ENCODE data around the gene ZNF839. TPM values are rescaled to one million over a fixed set of nuclear protein-coding genes. Genes with fewer than 3 reads are reported as not detected.
A peak's percentile ranks its signal among the peaks of the same experiment; 100 is the strongest.
"Not testable (repeated sequence)": the region's sequence is repeated elsewhere in the genome, so short reads cannot be mapped to it uniquely, and the experiment has no call there.

The ZNF839 gene
- total RNA-seq, 2 donors from 2014 or later, result 17.1 to 19.5 TPM

- no peaks in the 10 kb centered on the region for H3K9me3 ChIP-seq (ENCODE audit: control insufficient read depth, low read length, poor library complexity, severe bottlenecking)
- peaks cover 3% of the 10 kb centered on the region for H3K36me3 Mint-ChIP-seq (ENCODE audit: low read depth)
- ATAC-seq (no peak), DNase-seq (no peak)
- H3K4me1 Mint-ChIP-seq, result peaks cover 42% of the 10 kb centered on the region
- peak overlapping the region; percentile 95 for H3K27ac Mint-ChIP-seq
- H3K27me3 Mint-ChIP-seq, result no peaks in the 10 kb centered on the region
- peak overlapping the region; percentile 89 for H3K4me3 Mint-ChIP-seq
Measured at GRCh38 chr14:102317564-102318248, 1.8 kb upstream of the ZNF839 start.

- Mint-ChIP-seq H3K27ac (peak overlapping the region; percentile 95), H3K36me3 (ENCODE audit: low read depth) (peaks cover 3% of the 10 kb centered on the region), H3K27me3 (no peaks in the 10 kb centered on the region), H3K4me3 (peak overlapping the region; percentile 89), H3K4me1 (peaks cover 42% of the 10 kb centered on the region)
- H3K9me3 ChIP-seq (ENCODE audit: control insufficient read depth, low read length, poor library complexity, severe bottlenecking), result no peaks in the 10 kb centered on the region
- DNase-seq (no peak), ATAC-seq (no peak)
Measured at GRCh38 chr14:102318781-102319276, 717 bp upstream of the ZNF839 start.

- Mint-ChIP-seq H3K4me3 (peak overlapping the region; percentile 88), H3K4me1 (peaks cover 32% of the 10 kb centered on the region), H3K36me3 (ENCODE audit: low read depth) (peaks cover 3% of the 10 kb centered on the region), H3K27ac (peak overlapping the region; percentile 95), H3K27me3 (no peaks in the 10 kb centered on the region)
- DNase-seq (peak; percentile 15 to 23 (median 20)), ATAC-seq (peak; percentile 36)
- no peaks in the 10 kb centered on the region for H3K9me3 ChIP-seq (ENCODE audit: control insufficient read depth, low read length, poor library complexity, severe bottlenecking)
Measured at GRCh38 chr14:102320033-102320660, 601 bp downstream of the ZNF839 start.

DNA sequence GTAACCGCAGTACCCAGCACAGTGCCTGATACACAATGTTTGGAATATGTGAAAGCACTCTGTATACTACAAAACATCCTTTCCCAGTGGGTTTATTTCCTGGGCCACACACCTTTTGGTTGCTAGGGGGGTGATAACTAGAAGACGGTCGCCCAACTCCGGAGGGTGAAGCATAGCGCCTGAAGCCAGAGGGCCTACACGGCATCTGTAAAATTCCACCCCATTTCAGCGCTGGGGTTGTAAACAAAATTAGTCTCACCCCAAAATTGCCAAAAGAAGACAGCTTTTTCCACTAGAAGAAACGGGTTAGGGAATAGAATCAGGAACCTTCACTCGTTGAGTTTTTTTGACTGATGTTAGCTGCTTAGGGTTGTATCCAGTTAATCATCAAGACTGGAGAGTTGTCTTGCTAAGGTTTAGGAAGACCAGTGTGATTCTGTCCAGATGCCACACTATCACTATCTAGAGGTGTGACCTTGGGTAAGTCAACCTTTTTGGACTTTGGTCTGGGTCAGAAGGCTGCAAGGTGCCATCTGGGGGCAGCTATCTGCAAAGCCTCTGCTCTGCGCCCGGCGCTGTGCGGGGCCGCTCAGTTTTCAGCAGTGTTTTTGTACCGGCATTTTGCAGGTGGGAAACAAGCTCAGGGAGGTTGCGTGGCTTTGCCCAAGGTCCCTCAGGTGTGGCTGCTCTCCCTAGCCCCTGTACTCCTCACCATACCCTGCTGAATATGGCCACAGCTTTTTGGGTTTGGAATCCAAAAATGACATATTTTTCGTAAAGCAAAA lies 1.3 kb downstream of the ZNF839 start:
- ATAC-seq, result no peak
- Mint-ChIP-seq H3K36me3 (ENCODE audit: low read depth) (peaks cover 3% of the 10 kb centered on the region), H3K27me3 (no peaks in the 10 kb centered on the region), H3K4me3 (peak overlapping the region; percentile 88), H3K27ac (peak overlapping the region; percentile 95), H3K4me1 (peaks cover 32% of the 10 kb centered on the region)
- no peak for DNase-seq
- no peaks in the 10 kb centered on the region for H3K9me3 ChIP-seq (ENCODE audit: control insufficient read depth, low read length, poor library complexity, severe bottlenecking)

DNA sequence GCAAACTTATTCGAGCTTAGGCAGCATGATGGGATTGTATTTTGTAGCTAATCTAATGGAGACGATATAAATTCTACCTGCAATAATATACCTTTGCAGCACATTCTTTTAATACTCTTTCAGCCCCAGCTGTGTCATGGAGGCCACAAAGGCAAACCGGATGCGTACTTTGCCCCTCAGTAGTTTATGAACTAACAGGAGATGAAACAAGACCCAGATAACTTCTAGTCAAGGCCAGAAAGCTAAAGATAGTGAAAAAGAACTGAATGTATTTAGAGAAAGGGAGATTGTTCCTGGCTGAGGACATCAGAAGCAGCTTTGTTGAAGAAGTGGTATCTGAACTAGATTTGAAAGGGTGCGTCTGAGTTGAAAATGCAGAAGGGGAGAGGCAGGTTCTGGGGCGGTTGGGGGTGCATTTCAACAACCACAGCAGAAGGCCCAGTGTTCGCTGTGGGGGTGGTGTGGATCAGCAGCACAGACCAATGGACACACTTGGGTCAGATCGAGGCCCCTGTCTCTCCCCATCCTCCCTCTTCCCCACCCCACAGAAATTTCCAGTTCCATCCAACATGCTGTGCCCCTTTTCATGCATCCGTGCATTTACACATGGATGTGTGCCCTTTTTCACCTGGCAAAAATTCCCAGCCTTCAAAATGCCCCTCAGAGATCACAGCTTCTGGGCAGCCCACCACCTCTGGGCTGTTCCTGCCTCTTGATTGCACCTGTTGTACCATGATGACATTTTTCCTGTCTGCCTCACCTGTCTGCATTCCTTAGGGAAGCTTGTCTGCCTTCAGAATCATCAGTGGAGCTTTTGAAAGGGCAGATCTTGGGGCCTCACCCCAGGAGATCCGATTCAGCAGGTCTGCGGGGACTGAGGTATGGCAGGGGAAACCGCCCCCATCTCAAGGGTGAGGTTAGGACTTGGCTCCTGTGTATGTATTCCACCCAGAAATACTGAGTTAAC lies 2.2 kb downstream of the ZNF839 start:
- no peak for DNase-seq

GRCh38 chr14:102323102-102323501 lies 3.6 kb downstream of the ZNF839 start:
- ATAC-seq (no peak), DNase-seq (no peak)
- H3K4me3 Mint-ChIP-seq, result no peak overlapping the region
- no peaks in the 10 kb centered on the region for H3K27me3 Mint-ChIP-seq
- H3K36me3 Mint-ChIP-seq (ENCODE audit: low read depth), result peaks cover 3% of the 10 kb centered on the region
- no peaks in the 10 kb centered on the region for H3K9me3 ChIP-seq (ENCODE audit: control insufficient read depth, low read length, poor library complexity, severe bottlenecking)
- H3K27ac Mint-ChIP-seq, result peak overlapping the region; percentile 32
- peaks cover 22% of the 10 kb centered on the region for H3K4me1 Mint-ChIP-seq

More for the DNA sequence above, 2.2 kb downstream of the ZNF839 start:
- no peaks in the 10 kb centered on the region for H3K27me3 Mint-ChIP-seq
- no peak overlapping the region for H3K4me3 Mint-ChIP-seq
- H3K4me1 Mint-ChIP-seq, result peaks cover 31% of the 10 kb centered on the region
- H3K36me3 Mint-ChIP-seq (ENCODE audit: low read depth), result peaks cover 3% of the 10 kb centered on the region
- ATAC-seq, result no peak
- peak overlapping the region; percentile 29 for H3K27ac Mint-ChIP-seq
- no peaks in the 10 kb centered on the region for H3K9me3 ChIP-seq (ENCODE audit: control insufficient read depth, low read length, poor library complexity, severe bottlenecking)

- H3K27ac Mint-ChIP-seq, result no peak overlapping the region
- peaks cover 8% of the 10 kb centered on the region for H3K4me1 Mint-ChIP-seq
- DNase-seq, result no peak
- no peak overlapping the region for H3K4me3 Mint-ChIP-seq
- no peaks in the 10 kb centered on the region for H3K36me3 Mint-ChIP-seq (ENCODE audit: low read depth)
- no peaks in the 10 kb centered on the region for H3K9me3 ChIP-seq (ENCODE audit: control insufficient read depth, low read length, poor library complexity, severe bottlenecking)
- ATAC-seq, result no peak
- no peaks in the 10 kb centered on the region for H3K27me3 Mint-ChIP-seq
Measured at GRCh38 chr14:102325791-102326345, 6.3 kb downstream of the ZNF839 start.

DNA sequence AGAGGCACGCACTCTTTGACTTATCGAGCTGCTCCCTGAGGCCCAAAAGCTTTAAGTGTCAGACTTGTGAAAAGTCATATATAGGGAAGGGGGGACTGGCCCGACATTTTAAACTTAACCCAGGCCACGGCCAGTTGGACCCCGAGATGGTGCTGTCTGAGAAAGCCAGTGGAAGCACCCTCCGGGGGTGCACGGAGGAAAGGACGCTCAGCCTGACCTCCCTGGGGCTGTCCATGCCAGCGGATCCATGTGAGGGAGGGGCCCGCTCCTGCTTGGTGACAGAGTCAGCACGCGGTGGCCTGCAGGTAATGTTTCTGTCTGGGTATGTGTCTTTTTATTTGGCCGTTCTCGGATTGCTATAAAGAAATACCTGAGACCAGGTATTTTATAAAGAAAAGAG lies 7.0 kb downstream of the ZNF839 start:
- H3K36me3 Mint-ChIP-seq (ENCODE audit: low read depth), result no peaks in the 10 kb centered on the region
- DNase-seq, result no peak
- H3K4me3 Mint-ChIP-seq, result no peak overlapping the region
- peaks cover 5% of the 10 kb centered on the region for H3K4me1 Mint-ChIP-seq
- H3K27me3 Mint-ChIP-seq, result no peaks in the 10 kb centered on the region
- no peak for ATAC-seq
- H3K27ac Mint-ChIP-seq, result no peak overlapping the region
- H3K9me3 ChIP-seq (ENCODE audit: control insufficient read depth, low read length, poor library complexity, severe bottlenecking), result no peaks in the 10 kb centered on the region

GRCh38 chr14:102329381-102329780 lies 9.8 kb downstream of the ZNF839 start:
- H3K36me3 Mint-ChIP-seq (ENCODE audit: low read depth); H3K4me3 Mint-ChIP-seq; ATAC-seq; H3K27me3 Mint-ChIP-seq; H3K27ac Mint-ChIP-seq; H3K9me3 ChIP-seq (ENCODE audit: control insufficient read depth, low read length, poor library complexity, severe bottlenecking); H3K4me1 Mint-ChIP-seq; DNase-seq: not testable (repeated sequence)

- no peaks in the 10 kb centered on the region for H3K36me3 Mint-ChIP-seq (ENCODE audit: low read depth)
- no peak for DNase-seq
- H3K4me1 Mint-ChIP-seq, result peaks cover 7% of the 10 kb centered on the region
- H3K9me3 ChIP-seq (ENCODE audit: control insufficient read depth, low read length, poor library complexity, severe bottlenecking), result no peaks in the 10 kb centered on the region
- no peak overlapping the region for H3K4me3 Mint-ChIP-seq
- no peak for ATAC-seq
- H3K27me3 Mint-ChIP-seq, result no peaks in the 10 kb centered on the region
- no peak overlapping the region for H3K27ac Mint-ChIP-seq
Measured at GRCh38 chr14:102330806-102331205, 11.3 kb downstream of the ZNF839 start.

- peaks cover under 1% of the 10 kb centered on the region for H3K36me3 Mint-ChIP-seq (ENCODE audit: low read depth)
- no peaks in the 10 kb centered on the region for H3K9me3 ChIP-seq (ENCODE audit: control insufficient read depth, low read length, poor library complexity, severe bottlenecking)
- peaks cover 7% of the 10 kb centered on the region for H3K4me1 Mint-ChIP-seq
- no peaks in the 10 kb centered on the region for H3K27me3 Mint-ChIP-seq
- no peak overlapping the region for H3K4me3 Mint-ChIP-seq
- no peak for ATAC-seq
- DNase-seq, result no peak
- H3K27ac Mint-ChIP-seq, result no peak overlapping the region
Measured at GRCh38 chr14:102333390-102333789, 13.8 kb downstream of the ZNF839 start.
